ENCODE data around the gene ATP2B3.

ATP2B3 gene

GRCh38 chrX:153576239-153576870 lies 58.9 kb downstream of the ATP2B3 start:
- DNase-seq, result no peak

GRCh38 chrX:153576961-153577360 lies 59.5 kb downstream of the ATP2B3 start:
- DNase-seq, result no peak

- DNase-seq, result no peak
Observed at GRCh38 chrX:153578200-153578835, 60.9 kb downstream of the ATP2B3 start.

GRCh38 chrX:153578889-153579288 lies 61.4 kb downstream of the ATP2B3 start:
- DNase-seq, result no peak

- no peak for DNase-seq
Observed at GRCh38 chrX:153580700-153581386, 63.4 kb downstream of the ATP2B3 start.

GRCh38 chrX:153582896-153583295 lies 65.5 kb downstream of the ATP2B3 start:
- no peak for DNase-seq

- DNase-seq, result no peak
Observed at GRCh38 chrX:153583433-153583832, 66.0 kb downstream of the ATP2B3 start.

GRCh38 chrX:153585827-153586226 lies 68.4 kb downstream of the ATP2B3 start:
- no peak for DNase-seq

- no peak for DNase-seq
Observed at GRCh38 chrX:153587342-153587741, 69.9 kb downstream of the ATP2B3 start.

GRCh38 chrX:153588021-153588781 lies 70.8 kb downstream of the ATP2B3 start:
- no peak for DNase-seq

- DNase-seq, result no peak
Observed at GRCh38 chrX:153588782-153589446, 71.5 kb downstream of the ATP2B3 start.

- DNase-seq, result no peak
Observed at GRCh38 chrX:153590961-153591956, 73.8 kb downstream of the ATP2B3 start.

GRCh38 chrX:153592091-153592833 lies 74.8 kb downstream of the ATP2B3 start:
- no peak for DNase-seq

GRCh38 chrX:153592966-153593688 lies 75.7 kb downstream of the ATP2B3 start:
- DNase-seq, result no peak

- DNase-seq, result no peak
Observed at GRCh38 chrX:153593811-153594500, 76.5 kb downstream of the ATP2B3 start.

GRCh38 chrX:153595387-153595786 lies 77.9 kb downstream of the ATP2B3 start:
- no peak for DNase-seq

GRCh38 chrX:153595859-153596857 lies 78.7 kb downstream of the ATP2B3 start:
- no peak for DNase-seq
